Natural killer cell treated with Interleukin-12 subunit alpha and Interleukin-12 subunit beta and Interleukin-15 and Interleukin-18, amount 100 ng/mL, for 72 hours (primary cell): ENCODE results near the gene CCSER1. TPM values are rescaled to one million over a fixed set of nuclear protein-coding genes. Genes with fewer than 3 reads are reported as not detected.
"Not testable (repeated sequence)": the region's sequence is repeated elsewhere in the genome, so short reads cannot be mapped to it uniquely, and the experiment has no call there.

Source experiments
- ATAC-seq, 2 donors: fragments of 150-1000 bp; cut with Tn5 transposase in 1 of 2; sonication (Bioruptor Pico), chemical (Tn5 transposase) in 1 of 2; 2 replicates each; pipeline ENCODE4 v1.10.0; 2021
- DNase-seq: peaks from one replicate; pipeline ENCODE4 v3.0.0; 2022; ENCODE audit warnings: low spot score
- H3K27ac Mint-ChIP-seq, 2 donors: 1 replicate in 1 of 2; 2 replicates in 1 of 2; pipeline ENCODE4 v1.8.0; 2022; ENCODE audit warnings: mixed read lengths in 2 of 2, mild to moderate bottlenecking in 1 of 2, moderate library complexity in 1 of 2
- H3K27me3 Mint-ChIP-seq, 2 donors: 1 replicate in 1 of 2; 2 replicates in 1 of 2; pipeline ENCODE4 v1.8.0; 2022; ENCODE audit warnings: mixed read lengths in 2 of 2
- H3K36me3 Mint-ChIP-seq: one replicate; pipeline ENCODE4 v1.8.0; 2022; ENCODE audit warnings: mixed read lengths
- H3K4me1 Mint-ChIP-seq, 2 donors: 1 replicate in 1 of 2; 2 replicates in 1 of 2; pipeline ENCODE4 v1.8.0; 2022; ENCODE audit warnings: low read depth in 2 of 2, mixed read lengths in 2 of 2, mild to moderate bottlenecking in 1 of 2
- H3K4me3 Mint-ChIP-seq: one replicate; pipeline ENCODE4 v1.8.0; 2022; ENCODE audit warnings: mixed read lengths
- H3K9me3 Mint-ChIP-seq: 2 replicates; pipeline ENCODE4 v1.8.0; 2022; ENCODE audit warnings: mixed read lengths
- total RNA-seq, 2 donors: library from RNA; stranded (reverse); gene quantifications; one replicate each; pipeline ENCODE4 v1.2.3, GENCODE V29; 2022

The CCSER1 gene
- total RNA-seq, 2 donors from 2014 or later: 0.17 TPM; not detected in 1

DNA sequence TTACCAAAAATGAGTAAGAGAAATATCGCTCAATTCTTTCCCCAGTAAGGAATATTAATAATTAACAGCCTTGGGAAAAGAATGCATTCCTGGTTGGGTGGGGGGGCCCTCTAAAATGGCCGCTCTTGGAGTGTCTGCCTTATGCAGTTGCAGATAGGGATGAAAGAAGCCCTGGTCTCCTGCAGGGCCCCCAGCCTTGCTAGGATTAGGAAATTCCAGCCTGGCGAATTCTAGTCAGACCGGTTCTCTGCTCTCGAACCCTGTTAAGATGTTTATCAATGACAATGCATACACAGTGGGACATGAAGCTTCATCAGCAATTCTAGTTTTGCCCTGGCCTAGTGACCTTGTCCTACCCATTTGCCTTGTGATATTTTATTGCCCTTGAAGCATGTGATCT, 1128.8 kb downstream of the CCSER1 start:
- H3K4me1 Mint-ChIP-seq: no peaks in the 10 kb centered on the region
- H3K27me3 Mint-ChIP-seq: no peaks in the 10 kb centered on the region
- peaks cover 12% of the 10 kb centered on the region for H3K9me3 Mint-ChIP-seq
- no peaks in the 10 kb centered on the region for H3K36me3 Mint-ChIP-seq
- DNase-seq: no peak
- no peak overlapping the region for H3K27ac Mint-ChIP-seq
- H3K4me3 Mint-ChIP-seq: no peak overlapping the region
- no peak for ATAC-seq

DNA sequence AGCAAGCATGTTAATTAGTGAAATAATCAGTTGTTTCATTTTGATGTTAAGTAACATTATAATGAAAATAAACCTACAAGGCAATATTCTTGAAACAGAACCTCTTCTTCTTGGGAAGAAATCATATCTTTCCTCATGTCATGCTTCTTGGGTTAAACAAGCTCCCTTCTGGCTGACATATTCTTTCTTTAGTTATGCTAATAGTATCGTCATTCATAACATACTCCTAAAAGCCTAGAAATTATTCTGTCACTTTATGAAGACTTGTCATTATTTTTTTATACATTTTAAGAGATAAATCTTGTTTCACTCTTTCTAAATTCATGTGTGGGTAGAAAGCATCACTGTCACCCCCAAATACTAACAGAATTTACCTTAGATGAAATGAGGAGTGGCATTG, 1129.6 kb downstream of the CCSER1 start:
- Mint-ChIP-seq H3K27me3 (no peaks in the 10 kb centered on the region), H3K36me3 (no peaks in the 10 kb centered on the region), H3K4me1 (no peaks in the 10 kb centered on the region), H3K4me3 (no peak overlapping the region), H3K9me3 (peaks cover 10% of the 10 kb centered on the region), H3K27ac (no peak overlapping the region)
- ATAC-seq (no peak), DNase-seq (no peak)

DNA sequence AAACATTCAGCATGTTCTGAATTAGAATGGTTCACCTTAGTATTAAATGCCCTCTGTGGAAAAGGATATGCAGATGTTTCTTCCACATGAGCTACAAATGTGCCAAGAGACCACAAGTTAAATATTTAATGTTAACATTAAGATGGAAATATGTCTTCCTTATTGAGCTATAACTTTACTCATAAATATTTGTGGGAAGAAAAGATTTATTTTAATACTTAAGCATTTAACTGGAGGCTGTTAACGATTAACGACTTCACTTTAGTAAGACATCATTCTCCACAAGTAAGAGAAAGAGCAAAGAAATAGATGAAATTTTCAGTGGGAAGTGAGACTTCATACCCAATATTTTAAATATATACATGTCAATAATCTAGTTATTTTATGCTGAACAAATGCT, 1130.5 kb downstream of the CCSER1 start:
- Mint-ChIP-seq H3K36me3 (no peaks in the 10 kb centered on the region), H3K4me1 (no peaks in the 10 kb centered on the region), H3K9me3 (peaks cover 10% of the 10 kb centered on the region), H3K27ac (no peak overlapping the region), H3K4me3 (no peak overlapping the region), H3K27me3 (no peaks in the 10 kb centered on the region)
- ATAC-seq: no peak
- no peak for DNase-seq

DNA sequence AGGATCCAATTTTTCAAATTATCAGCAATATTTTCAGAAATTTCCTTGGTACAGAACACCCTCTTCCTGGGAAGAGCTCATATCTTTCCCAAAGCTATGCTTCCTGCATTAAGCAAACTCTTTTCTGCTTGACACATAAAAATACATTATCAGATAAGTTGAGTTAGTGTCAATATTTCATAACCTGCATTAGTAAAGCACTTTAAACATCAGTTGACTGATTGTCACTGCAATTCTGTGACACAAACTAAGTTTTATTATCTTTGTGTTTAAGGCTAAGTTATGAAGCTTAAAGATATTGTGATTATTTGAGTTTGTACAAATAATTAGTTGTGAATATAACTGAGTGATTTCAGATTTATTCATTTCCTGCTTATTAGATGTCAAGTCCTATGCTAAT, 1131.1 kb downstream of the CCSER1 start:
- H3K27ac Mint-ChIP-seq: no peak overlapping the region
- H3K27me3 Mint-ChIP-seq: no peaks in the 10 kb centered on the region
- H3K36me3 Mint-ChIP-seq: no peaks in the 10 kb centered on the region
- no peak for DNase-seq
- H3K9me3 Mint-ChIP-seq: peaks cover 10% of the 10 kb centered on the region
- H3K4me3 Mint-ChIP-seq: no peak overlapping the region
- no peaks in the 10 kb centered on the region for H3K4me1 Mint-ChIP-seq
- no peak for ATAC-seq

DNA sequence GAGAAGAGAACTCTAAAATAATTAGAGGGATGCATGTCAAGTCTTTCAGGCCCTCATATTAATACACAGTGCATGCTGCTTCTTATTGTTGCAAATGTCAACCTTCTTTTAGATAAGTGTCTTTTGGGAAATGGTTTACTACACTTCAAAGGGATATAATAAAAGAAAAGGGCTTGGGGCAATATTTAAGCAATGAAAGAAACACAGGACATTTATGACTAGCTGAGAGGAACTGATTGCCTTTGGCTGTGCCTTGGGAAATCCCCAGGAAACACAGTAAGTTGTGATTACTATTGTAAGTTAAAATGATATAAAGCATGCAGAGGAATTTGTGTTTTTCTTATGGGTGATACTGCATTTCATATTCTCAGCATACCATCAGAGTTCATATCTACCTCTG, 1140.3 kb downstream of the CCSER1 start:
- no peak overlapping the region for H3K27ac Mint-ChIP-seq
- H3K27me3 Mint-ChIP-seq: no peaks in the 10 kb centered on the region
- no peaks in the 10 kb centered on the region for H3K4me1 Mint-ChIP-seq
- no peak for DNase-seq
- H3K9me3 Mint-ChIP-seq: peaks cover 4% of the 10 kb centered on the region
- H3K36me3 Mint-ChIP-seq: peaks cover 6% of the 10 kb centered on the region
- H3K4me3 Mint-ChIP-seq: no peak overlapping the region
- no peak for ATAC-seq

DNA sequence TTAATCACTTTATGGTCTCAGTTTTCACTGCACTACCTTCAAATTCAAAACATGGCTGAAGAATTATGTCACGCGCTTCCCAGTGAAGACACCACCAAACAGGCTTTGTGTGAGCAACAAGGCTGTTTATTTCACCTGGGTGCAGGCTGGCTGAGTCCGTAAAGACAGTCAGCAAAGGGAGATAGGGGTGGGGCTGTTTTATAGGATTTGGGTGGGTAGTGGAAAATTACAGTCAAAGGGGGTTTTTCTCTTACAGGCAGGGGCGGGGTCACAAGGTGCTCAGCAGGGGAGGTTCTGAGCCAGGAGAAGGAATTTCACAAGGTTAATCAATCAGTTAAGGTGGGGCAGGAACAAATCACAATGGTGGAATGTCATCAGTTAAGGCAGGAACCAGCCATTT, 1141.3 kb downstream of the CCSER1 start:
- H3K27me3 Mint-ChIP-seq, DNase-seq, H3K27ac Mint-ChIP-seq, H3K4me1 Mint-ChIP-seq, ATAC-seq, H3K4me3 Mint-ChIP-seq: not testable (repeated sequence)
- peaks cover 12% of the 10 kb centered on the region for H3K36me3 Mint-ChIP-seq
- peaks cover 12% of the 10 kb centered on the region for H3K9me3 Mint-ChIP-seq

DNA sequence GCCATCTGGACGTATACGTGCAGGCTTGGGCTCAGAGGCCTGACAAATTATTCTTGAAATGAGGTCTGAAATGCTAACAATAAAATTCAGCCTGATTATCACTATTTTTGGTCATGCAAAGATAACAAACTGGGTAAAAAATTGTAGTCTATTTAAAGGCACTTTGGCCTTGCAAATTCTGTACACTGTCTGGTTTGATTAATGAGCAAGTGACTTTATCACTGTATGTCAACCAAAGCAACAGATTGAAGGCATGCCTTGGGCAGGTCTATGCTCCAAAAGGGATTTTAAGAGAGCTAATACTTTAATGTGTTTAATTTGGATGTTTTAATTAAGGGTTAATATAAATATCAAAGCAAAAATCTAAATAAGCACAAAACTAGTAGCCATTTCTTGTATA, 1141.7 kb downstream of the CCSER1 start:
- Mint-ChIP-seq H3K9me3 (peaks cover 14% of the 10 kb centered on the region), H3K4me3 (no peak overlapping the region), H3K27me3 (no peaks in the 10 kb centered on the region), H3K4me1 (no peaks in the 10 kb centered on the region), H3K36me3 (peaks cover 13% of the 10 kb centered on the region), H3K27ac (no peak overlapping the region)
- ATAC-seq: no peak
- no peak for DNase-seq

DNA sequence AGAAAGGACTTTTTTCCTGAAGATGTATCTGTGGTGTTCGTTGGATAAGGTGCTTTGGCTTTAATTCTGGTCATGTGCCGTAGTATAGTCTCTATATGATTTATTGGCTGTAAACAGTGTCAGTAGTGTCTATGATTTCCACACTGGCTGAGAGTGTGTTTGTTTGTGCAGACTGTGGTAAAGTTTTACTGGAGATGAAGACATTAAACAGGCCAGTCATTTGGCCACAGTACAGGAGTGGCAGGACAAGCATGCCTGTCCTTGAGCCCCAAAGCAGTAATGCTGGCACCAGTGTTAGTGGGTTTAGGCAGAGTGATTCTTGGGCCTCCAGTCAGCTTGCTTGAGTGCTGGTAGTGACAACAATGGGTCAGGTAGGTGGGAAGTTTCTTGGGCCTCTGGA, 1152.7 kb downstream of the CCSER1 start:
- DNase-seq (no peak), ATAC-seq (no peak)
- H3K36me3 Mint-ChIP-seq: peaks cover 20% of the 10 kb centered on the region
- H3K9me3 Mint-ChIP-seq: peaks cover 23% of the 10 kb centered on the region
- no peak overlapping the region for H3K27ac Mint-ChIP-seq
- no peaks in the 10 kb centered on the region for H3K4me1 Mint-ChIP-seq
- no peaks in the 10 kb centered on the region for H3K27me3 Mint-ChIP-seq
- H3K4me3 Mint-ChIP-seq: no peak overlapping the region

DNA sequence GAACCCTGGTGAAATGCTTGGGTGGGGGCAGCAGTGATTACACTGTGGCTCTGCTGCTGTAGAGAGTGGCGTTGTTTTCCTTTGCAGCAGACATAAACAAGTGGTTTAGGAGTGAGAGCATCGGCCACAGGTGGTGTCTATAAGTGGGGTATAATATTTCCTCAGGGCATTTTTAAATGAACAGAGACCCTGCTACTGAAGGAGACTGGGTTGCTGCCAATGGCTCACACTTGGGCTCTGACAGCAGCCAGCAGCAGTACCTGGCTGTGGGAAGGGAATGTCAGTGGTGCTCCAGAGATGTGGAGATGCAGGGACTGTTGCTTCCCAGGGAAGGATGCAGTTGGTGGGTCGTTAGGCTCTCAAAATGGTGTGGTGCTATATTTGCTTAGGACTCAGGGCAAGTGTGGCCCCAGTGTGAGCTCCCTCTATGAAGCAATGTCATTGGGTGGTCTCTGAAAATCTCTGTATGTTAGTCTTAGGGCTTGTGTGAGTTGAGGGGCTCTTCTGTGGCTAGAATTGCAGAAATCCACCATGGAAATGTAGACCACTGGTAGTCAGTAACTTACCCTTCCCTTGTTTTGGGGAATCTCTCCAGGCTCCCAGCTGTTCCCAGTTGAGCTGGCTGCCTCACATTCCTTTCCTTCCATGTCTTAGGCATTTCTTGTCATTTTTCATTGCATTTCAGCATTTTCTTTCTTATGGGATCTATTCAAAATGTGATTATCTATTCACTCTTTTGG, 1153.5 kb downstream of the CCSER1 start:
- no peak for ATAC-seq
- no peak for DNase-seq
- Mint-ChIP-seq H3K9me3 (peaks cover 23% of the 10 kb centered on the region), H3K27ac (no peak overlapping the region), H3K4me3 (no peak overlapping the region), H3K36me3 (peaks cover 14% of the 10 kb centered on the region), H3K27me3 (no peaks in the 10 kb centered on the region), H3K4me1 (no peaks in the 10 kb centered on the region)

DNA sequence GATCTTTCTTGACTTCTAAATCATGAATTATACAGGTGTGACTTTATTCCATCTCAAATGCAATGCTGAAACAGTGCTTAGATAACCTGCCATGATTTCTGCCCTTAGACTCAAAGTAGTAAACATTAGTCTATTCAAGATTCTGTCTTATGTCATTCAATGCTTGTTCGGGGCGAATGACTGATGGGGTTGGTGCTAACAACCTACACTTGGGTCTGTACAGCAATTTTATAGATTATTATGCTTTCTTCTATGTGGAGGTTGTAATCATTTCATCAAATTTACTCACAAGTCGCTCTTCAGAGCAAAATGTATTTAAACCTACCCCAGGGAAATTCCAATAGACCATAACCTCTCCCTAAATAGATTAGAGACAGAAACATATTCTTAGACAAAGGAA, 1155.0 kb downstream of the CCSER1 start:
- Mint-ChIP-seq H3K4me3 (no peak overlapping the region), H3K9me3 (peaks cover 20% of the 10 kb centered on the region), H3K36me3 (peaks cover 10% of the 10 kb centered on the region), H3K27ac (no peak overlapping the region), H3K27me3 (no peaks in the 10 kb centered on the region), H3K4me1 (no peaks in the 10 kb centered on the region)
- DNase-seq (no peak), ATAC-seq (no peak)

DNA sequence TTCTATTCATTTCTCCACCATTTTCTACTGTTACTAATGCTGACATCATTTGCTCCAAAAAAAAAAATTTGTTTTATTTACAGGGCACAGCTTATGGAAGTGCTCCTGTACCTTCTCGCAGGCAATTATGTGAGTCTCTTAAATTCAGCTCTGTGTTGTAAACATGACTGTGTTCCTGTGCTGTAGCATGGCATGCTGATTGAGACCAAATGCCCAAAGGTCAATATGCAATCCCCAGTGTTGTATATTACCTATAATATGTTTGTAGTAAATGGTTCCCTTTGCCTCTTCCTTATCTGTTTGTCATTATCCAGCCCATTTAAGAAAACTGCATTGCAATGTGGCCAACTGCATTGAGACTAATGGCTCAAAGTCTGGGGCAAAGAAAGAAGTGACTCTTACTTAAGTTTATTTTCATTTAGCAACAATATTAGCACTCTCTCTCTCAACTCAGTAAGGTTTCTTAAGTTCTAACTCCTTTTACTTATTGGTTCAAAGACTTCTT, 1156.6 kb downstream of the CCSER1 start:
- no peak overlapping the region for H3K4me3 Mint-ChIP-seq
- no peak overlapping the region for H3K27ac Mint-ChIP-seq
- ATAC-seq (no peak), DNase-seq (no peak)
- peaks cover 21% of the 10 kb centered on the region for H3K9me3 Mint-ChIP-seq
- no peaks in the 10 kb centered on the region for H3K27me3 Mint-ChIP-seq
- peaks cover 2% of the 10 kb centered on the region for H3K36me3 Mint-ChIP-seq
- no peaks in the 10 kb centered on the region for H3K4me1 Mint-ChIP-seq

DNA sequence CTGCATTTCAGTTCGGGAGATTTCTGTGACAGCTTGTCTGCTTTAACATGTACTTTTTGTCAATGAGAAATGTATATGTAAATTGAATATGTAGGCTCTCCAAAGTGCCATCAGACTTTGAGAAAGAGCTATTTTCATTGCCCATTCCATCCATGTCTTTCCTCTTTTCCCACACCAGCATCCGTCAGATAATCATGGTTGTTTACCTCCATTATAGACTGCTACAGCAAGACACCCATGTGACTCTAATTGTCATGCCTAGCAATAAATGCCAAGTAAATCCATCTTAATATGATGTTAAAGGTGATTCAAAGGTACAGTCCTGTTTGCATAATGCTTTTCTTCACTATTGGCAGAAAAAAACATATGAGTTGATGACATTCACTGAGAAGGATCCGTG, 1157.3 kb downstream of the CCSER1 start:
- H3K4me1 Mint-ChIP-seq: no peaks in the 10 kb centered on the region
- H3K4me3 Mint-ChIP-seq: no peak overlapping the region
- no peak overlapping the region for H3K27ac Mint-ChIP-seq
- H3K27me3 Mint-ChIP-seq: no peaks in the 10 kb centered on the region
- DNase-seq (no peak), ATAC-seq (no peak)
- peaks cover 24% of the 10 kb centered on the region for H3K9me3 Mint-ChIP-seq
- no peaks in the 10 kb centered on the region for H3K36me3 Mint-ChIP-seq

DNA sequence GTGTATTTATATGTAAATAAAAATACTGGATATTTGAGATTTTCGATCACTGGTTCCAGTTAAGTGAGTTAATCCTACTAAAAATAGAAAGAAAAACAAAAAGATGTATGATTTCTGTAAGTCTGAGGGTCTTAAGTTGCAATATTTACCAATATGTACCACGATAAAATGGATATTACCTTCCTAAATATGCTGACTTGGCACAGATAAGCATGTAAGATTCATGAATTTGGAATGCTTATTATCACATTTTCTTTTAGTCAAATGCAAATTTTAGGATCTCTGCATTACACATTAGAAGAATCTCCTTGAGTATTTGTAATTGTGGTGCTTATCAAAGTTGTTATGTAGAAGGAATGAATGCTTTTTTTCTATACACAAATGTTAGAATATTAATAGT, 1158.3 kb downstream of the CCSER1 start:
- ATAC-seq: no peak
- Mint-ChIP-seq H3K4me1 (no peaks in the 10 kb centered on the region), H3K36me3 (no peaks in the 10 kb centered on the region), H3K27ac (no peak overlapping the region), H3K9me3 (peaks cover 22% of the 10 kb centered on the region), H3K27me3 (no peaks in the 10 kb centered on the region), H3K4me3 (no peak overlapping the region)
- no peak for DNase-seq

DNA sequence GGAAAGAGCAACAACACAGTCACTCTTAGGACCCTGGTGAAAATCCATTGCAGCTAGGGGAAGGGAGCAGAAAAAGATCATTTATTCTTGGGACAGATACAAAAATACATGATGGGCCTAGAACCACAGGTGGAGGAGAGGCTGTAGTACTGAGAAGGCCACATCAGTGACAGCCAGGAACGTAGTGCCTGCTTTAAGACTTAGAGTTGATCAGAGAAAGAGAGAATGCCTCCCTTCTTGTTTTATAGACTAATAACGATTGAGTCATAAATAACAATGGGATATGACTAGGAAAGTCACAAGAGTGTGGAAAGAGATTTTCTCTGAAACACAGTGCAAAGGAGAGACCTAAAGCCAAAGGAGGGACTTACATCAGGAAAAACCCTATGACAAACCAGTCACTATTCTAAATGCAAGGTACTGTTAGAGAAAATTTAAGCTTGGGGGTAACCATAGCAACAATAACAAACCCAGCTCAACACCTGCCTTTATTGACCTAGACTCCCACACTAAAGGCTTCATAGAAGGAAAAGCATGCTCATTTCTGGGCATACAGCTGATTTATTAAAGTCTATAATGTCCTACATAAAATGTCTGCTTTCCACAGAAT, 1161.6 kb downstream of the CCSER1 start:
- H3K36me3 Mint-ChIP-seq: no peaks in the 10 kb centered on the region
- H3K27me3 Mint-ChIP-seq: no peaks in the 10 kb centered on the region
- H3K9me3 Mint-ChIP-seq: peaks cover 17% of the 10 kb centered on the region
- ATAC-seq (no peak), DNase-seq (no peak)
- no peak overlapping the region for H3K4me3 Mint-ChIP-seq
- no peak overlapping the region for H3K27ac Mint-ChIP-seq
- H3K4me1 Mint-ChIP-seq: no peaks in the 10 kb centered on the region
